Stimulated activated CD8-positive, alpha-beta memory T cell treated with anti-CD3 and anti-CD28 coated beads, Interleukin-7, amount 100 ng/mL, for 4 hours (primary cell): ENCODE data around the gene CHST11.
"Not testable (repeated sequence)": the region's sequence is repeated elsewhere in the genome, so short reads cannot be mapped to it uniquely, and the experiment has no call there.

Experiments used
- DNase-seq, 2 donors: peaks; one replicate each; pipeline ENCODE4 v3.0.0-alpha.2; 2020; ENCODE audit warnings: low read depth in 2 of 2

The CHST11 gene

DNA sequence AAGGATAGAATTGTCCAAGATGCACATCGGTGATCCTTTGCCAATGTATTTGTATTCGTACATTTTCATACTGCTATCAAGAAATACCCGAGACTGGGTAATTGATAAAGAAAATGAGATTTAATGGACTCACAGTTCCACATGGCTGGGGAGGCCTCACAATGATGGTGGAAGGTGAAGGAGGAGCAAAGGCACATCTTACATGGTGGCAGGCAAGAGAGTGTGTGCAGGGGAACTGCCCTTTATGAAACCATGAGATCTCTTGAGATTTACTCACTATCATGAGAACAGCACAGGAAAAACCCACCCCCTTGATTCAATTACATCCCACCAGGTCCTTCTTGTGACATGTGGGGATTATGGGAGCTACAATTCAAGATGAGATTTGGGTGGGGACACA is 107.9 kb downstream of the CHST11 start:
- not testable (repeated sequence) for DNase-seq

DNA sequence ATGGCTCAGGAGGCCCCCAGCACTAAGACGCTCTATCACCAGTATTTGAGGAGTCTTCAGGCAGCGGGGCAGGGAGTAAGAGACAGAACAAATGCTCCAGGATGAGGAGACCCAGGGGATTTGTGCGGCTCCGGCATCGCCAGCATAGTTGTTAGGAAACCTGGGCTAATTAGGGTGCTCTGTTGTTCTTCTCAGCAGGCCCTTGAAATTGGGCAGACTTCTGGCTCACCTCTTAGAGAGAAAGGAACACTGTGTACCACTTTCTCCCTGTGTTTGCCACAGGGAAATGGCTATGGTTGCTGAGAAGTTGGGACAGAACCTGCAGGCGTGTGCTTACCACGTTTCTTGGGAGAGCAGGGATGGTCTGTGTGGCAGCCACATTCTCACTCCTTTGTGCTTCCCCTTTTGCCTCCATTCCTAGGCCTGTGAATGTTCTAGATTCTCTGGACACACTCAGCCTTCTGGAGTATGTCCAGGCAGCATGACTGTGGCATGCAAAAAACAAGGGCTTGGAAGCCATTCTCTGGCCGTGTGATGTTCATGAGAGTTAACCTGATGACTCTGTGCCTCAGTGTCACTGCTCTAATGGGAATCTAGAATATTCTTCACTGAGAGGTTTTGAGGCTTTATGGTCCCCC is 109.0 kb downstream of the CHST11 start:
- no peak for DNase-seq

DNA sequence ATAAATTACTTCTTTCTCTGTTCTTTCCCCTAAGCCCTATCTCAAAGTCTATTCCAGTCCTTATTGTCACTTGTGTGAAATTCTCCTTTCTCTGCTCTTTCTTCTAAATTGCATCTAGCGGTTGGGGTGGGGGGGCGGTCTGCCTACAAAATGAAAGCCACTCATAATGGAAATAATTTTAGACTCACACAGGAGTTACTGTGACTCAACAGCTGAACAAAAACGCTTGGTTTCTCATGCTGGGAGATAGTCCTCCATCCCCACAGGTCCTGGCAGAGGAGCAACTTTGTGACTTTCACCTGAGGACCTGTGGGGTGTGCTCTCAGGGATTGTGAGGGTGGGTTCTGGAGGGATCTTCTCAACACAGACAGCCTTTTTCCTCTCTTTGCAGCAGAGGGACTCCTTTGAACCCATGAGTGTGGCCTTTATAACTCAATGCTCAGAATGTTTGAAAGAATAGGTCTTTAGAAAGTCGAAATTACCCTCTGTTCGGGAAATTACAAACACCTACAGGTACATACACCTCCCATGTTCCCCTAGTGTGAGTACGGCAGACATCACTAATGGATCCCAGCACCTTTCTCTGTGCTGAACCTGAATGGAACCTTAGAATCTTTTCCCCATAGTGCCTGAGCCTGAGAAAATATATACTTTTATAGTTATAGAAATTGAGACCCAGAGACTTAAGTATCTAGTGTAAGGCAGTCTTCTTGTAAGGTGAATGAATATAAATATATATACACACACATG is 109.7 kb downstream of the CHST11 start:
- no peak for DNase-seq

DNA sequence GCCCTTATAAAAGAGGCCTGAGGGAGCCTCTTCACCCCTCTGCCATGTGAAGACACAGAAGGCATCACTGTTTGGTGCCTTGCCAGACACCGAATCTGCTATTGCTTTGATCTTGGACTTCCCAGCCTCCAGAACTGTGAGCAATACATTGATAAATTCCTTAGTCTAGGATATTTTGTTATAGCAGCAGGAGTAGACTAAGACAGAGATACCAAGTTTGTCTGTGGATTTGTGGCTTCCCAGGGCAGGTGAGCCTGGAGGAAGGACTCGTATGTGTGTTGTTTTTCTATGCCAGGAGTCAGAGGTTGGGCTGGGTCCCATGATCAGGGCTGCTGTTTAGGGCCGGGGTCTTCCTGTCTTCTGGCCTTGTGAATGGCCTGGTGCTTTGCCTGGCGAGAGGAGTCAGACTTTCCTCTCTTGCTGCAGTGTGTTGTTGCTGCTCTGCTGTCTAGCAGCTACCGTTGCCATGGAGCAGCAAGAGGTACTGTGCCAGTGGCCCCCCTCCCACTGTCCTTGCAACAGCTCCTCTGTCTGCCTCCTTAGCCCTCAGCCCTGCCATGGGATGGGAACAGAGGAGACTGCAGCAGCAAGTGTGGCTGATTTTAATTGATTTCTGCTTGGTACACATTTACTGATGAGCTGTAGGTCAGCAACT is 111.2 kb downstream of the CHST11 start:
- DNase-seq: no peak

DNA sequence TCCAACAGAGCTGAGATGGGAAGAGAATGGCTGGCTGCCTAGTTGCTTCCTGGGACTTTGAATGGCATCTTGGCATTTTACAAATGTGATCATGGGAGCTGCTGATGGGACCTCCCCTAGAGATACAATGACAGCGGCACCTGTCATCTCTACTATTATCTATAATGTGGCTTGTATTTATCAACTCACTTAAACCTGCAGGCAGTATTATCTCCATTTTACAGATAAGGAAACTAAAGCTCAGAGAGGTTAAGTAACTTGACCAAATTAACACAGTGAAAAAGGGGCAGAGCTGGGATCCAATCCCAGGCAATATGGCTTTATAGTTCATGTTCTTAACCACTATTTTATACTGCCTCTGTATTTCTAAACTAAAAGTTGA is 111.7 kb downstream of the CHST11 start:
- no peak for DNase-seq

DNA sequence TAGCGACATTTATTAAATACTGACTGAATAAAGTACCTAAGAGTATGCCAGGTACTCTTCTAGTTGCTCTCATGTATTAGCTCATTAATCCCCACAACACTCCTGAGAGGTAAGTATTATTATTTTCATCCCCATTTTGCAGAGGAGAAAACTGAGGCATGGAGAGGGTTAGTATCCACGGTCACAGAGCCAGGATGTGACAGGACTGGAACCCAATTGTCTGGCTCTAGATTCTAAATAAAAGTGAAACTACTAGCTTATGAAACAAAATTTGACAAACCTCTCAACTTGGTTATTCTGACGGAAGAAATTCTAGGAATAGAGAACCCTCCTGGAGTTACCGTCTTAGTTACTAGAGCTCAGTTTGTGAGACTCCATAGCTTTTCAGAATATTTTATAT is 112.2 kb downstream of the CHST11 start:
- no peak for DNase-seq

DNA sequence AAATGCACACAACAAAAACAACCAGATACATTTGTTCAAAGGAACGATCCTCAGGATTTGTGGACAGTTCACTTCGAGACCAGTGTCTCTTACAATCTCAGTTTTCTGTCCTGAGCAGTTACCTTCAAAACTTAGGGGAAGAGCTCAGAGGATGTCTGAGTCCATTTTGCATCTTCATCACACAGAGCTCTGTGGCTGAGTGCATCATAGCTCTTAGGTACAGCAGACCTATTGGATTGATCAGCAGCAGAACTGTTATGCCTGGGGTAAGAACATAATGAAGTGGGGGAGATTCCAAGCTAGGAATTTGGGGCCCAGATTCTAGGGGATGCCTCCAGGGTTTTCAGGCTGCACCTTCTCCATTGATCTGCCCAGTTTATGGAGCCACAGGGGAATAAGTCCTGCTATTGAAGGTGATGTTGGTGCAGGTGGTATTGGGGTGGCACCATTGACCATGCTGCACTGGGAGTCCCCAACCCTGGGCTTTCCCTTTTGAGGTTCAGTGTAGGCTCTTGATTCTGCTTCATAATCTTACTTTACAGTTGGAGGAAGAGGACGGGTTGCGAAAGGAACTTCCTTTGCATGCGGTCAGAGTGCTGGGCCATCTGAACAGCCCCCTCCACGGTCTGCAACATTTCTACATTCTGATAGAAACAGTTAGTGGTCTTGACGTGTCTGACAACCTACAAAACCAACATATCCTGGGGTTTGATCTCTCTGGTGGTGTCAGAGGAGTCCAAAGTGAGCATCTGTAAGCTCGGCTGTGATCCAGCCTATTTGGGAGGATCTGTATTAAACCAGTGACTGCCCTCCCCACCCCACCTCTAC is 112.8 kb downstream of the CHST11 start:
- peak; percentile 33 to 36 for DNase-seq

DNA sequence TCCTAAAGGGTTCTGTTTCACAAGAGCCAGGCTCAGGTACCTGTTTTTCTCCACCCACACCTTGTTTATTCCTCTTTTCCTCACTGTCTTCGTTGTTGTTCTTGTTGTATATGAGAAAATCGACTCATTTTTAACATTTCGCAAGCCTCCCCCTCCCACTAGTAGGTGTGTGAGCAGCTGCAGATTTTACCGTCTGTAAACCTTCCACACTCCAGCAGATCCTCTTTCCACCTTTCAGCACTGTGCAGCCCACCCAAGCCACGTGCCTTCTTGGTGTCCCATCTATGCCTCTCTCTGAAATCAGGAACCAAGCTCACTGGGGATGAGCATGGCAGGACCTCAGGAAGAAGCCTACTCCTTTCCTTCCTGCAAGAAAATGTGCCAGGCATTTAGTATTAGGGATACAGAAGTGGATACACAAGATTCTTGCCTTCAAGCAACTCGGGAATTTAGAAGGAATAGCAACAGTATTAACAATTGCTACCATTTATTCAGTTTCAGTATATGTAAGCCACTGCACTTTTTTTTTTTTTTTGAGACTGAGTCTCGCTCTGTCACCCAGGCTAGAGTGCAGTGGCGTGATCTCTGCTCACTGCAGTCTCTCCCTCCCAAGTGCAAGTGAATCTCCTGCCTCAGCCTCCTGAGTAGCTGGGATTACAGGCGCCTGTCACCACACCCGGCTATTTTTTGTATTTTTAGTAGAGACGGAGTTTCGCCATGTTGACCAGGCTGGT is 113.6 kb downstream of the CHST11 start:
- DNase-seq: no peak

DNA sequence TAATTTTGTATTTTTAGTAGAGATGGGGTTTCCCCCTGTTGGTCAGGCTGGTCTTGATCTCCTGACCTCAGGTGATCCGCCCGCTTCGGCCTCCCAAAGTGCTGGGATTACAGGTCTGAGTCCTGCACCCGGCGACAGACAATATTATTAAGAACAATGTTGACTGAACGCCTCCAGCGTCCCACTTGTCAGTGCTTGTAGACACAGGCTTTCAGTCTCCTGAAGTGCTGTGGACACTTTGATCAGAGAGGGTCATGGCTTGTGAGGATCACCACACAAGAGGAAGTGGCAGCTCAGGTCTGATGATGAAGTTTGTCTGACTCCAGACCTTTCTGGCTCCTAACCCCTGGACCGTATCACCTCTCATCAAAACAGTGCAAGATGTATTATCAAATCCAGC is 114.6 kb downstream of the CHST11 start:
- DNase-seq: no peak

DNA sequence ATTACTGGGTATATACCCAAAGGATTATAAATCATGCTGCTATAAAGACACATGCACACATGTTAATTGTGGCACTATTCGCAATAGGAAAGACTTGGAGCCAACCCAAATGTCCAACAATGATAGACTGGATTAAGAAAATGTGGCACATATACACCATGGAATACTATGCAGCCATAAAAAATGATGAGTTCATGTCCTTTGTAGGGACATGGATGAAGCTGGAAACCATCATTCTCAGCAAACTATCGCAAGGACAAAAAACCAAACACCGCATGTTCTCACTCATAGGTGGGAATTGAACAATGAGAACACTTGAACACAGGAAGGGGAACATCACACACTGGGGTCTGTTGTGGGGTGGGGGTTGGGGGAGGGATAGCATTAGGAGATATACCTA is 117.6 kb downstream of the CHST11 start:
- not testable (repeated sequence) for DNase-seq

DNA sequence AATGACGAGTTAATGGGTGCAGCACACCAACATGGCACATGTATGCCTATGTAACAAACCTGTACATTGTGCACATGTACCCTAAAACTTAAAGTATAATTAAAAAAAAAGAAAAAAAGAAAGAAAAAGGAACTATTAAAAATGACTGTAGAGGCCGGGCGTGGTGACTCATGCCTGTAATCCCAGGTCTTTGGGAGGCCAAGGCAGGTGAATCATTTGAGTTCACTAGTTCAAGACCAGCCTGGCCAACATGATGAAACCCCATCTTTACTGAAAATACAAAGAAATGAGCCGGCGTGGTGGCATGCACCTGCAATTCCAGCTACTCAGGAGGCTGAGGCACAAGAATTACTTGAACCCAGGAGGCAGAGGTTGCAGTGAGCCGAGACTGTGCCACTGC is 118.0 kb downstream of the CHST11 start:
- DNase-seq: not testable (repeated sequence)

DNA sequence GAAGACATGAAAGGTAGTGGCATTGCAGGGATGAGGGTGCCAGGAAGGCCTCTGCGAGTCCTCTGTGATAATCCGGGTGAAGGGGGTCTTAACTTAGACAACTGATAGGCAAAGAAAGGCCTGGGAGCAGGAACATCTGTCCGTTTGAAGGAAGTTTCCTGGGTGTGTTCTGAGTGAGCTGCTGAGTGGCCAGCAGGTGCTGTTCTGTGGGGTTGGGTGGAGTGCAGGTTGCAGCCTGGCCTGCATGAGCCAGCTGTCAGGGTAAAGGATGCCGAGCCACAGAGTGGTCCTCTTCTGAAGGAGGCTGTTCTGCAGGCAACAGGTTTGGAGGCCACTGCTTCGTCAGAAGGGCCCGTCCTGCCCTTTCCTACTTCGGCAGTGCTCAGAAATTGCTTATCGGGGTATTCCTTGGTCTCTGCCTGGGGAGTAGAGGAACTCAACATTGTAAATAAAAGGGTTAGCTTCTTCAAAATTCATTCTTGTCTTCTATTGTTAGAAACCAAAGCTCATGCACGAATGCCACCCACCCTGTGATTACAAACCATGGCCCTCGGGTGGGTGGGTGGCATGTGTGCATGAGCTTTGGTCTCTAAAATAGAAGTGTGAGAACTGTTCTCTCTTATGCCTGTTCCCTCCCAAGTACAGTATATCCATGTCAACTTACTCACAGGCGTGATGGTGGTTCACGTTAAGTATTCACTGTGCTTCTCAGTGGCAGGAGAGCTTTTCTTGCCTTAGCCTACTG is 118.9 kb downstream of the CHST11 start:
- DNase-seq: no peak

DNA sequence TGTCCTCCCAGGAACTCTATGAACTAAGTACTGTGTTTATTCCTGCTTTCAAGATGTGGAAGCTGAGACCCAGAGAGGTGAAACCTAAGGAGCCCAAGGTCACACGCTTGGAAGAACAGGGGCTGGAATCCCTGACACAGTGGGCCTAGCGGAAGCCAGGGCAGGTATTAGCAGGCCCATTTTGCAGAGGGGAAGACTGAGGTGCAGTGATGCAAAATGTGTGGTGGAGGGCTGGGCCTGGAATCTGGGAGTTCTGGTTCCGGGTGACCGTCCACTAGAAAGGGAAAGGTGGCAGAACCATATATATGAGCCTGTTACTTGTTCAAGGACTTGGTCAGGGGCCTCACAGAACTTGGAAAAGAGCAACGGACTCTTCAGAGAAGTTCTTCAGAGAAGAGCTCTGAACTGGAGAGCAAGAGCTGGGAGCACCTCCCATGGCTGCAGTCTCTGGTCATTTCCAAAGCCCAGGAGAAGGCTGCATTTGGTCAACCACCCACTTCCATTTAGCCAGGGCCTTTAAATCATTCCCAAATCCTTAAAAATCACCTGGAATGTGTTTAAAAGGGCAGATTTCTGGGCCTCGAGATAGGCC is 119.5 kb downstream of the CHST11 start:
- no peak for DNase-seq

DNA sequence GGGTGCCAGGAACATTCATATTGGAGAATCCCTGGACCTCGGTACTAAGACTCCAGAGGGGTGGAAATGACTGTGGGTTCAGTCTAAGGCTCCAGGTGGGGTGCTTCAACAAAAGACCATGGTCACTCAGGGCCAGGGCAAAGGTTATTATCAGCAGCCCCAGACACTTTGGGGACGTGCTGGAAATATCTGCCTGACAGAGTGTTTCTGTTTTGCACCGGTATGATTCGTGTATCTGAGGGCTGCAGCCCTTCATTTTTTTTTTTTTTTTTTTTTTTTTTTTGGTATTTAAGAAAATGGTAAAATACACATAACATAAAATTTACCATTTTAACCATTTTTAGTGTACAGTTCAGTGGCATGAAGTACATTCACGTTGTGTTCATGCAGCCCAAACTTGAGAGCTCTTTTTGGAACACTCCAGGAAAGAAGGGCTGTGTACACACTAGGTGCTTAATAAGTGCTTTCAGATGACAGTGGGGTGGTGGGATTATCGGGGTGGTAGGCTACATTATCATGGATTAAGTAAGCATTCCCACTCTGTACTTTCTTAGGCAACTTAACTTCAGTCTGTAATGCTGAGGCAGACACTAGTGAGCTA is 120.3 kb downstream of the CHST11 start:
- no peak for DNase-seq

DNA sequence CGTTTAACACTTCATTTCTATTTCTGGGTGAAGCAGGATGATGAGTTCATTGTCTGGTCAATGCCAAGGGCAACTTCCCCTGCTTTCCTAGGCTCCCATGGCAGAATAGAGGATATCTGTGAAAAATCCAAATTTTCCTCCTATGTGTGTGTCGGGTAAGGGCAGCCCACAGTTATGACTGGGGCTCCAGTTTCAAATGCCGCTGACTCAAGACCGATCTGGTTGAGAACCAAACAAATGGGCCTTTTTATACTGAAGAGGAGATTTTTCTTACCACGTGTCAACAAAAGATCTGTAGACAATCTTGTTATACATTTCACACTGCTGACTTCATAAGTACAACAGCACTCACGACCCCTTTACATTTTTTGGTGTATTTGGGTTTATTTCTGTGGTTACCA is 120.8 kb downstream of the CHST11 start:
- DNase-seq: no peak

DNA sequence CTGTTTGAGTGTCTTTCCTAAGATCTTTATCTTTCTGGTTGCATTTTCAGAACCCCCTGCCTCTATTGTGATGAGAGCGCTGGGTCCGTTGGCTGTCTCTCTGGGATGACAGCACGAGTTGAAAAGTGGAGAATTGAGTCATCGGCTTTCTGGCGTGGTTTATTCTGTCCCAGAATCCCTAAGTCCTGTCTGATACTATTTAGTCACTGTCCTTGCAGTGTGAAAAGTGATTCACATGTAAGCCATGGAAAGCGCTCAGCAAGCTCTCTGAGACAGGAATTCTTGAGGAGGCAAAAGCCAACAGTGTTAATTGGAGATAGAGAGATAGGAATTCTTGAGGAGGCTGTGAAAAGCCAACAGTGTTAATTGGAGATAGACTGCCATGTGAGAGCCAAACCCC is 121.7 kb downstream of the CHST11 start:
- no peak for DNase-seq

DNA sequence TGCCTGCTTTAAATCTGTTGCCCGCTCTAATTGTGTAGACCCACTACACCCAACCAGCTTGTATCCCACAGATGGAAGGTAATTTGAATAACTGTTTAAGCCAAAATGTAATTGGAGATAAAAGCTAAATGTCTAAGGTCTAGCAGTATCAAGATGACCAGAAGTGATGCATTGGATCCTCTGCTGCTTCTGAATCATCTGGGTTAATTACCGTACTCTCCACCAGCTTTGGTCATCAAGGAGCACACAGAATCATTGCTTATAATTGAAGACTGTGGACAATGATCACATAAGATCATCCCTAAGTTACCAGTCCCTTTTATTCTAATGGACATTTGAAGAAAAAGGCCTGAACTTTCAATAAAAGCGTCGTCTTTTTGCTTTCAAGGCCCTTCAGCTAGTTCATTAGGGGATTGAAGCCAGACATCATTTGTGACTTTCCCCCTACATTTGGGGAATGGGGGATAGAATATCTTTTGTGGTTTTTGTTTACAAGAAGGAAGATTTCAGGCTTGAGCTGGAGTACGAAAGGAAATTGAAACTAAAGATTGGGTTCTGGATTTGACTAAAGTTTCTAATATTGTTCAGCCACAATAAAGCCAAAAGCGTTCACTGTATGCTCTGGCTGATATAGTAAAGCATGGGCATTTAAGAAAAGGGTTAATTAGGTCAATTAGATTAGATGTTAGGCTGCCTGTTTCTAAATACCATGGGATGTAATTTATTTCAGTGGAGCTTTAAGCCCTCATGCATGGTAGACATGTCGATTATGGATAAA is 123.2 kb downstream of the CHST11 start:
- DNase-seq: no peak

DNA sequence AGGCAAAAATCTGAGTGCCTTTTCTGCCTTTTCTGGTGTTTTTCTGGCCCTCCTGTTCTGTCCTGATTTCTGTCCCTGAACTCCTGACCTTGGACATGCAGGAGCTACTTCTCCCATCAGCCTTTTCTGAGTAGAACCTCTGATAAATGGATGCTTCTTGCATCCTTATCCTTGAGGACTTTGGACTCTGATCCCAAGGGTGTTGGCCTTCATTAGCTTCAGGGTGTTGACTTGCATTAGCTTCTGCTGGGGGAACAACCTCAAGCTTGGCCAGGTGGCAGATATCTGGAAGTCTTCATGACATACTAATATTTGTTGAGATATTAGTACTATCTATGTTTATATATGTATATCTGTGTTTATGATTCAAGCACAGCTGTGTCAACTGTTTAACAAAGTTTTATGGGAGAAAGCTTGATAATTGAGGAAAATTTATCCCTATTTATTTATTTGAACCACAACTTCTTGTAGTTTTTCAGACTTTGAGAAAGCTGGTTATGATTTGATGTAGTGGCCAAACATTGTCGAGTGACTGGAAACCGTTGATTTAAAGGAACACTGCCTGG is 124.3 kb downstream of the CHST11 start:
- DNase-seq: no peak

DNA sequence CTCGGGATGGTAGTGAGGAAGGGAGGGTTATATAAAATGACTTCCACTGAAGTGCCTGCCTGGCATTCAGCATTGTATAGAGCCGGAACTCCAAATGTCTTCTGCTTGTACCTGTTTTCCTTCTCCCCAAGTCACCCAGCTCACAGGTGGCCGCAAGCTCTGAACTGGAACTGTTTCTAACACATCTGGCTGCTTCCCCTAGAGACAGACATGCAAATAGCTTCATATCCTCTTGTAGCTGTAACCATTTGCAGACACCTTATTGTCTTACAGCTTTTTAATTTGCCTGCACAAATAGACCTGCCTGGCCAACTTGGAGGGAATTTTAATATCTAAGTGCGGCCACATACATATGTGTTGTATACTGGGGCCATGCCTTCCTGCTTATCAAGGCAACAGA is 126.0 kb downstream of the CHST11 start:
- DNase-seq: no peak
